CD1c-positive myeloid dendritic cell (primary cell): Measurements from ENCODE around the gene SMARCE1.

Experiments
- DNase-seq: peaks from one replicate; pipeline ENCODE4 v3.0.0-alpha.2; 2016; ENCODE audit errors: extremely low spot score

SMARCE1 gene

GRCh38 chr17:40582328-40582901 is 65.2 kb downstream of the SMARCE1 start:
- DNase-seq, result peak; percentile 38

GRCh38 chr17:40580140-40580539 is 67.5 kb downstream of the SMARCE1 start:
- no peak for DNase-seq

DNA sequence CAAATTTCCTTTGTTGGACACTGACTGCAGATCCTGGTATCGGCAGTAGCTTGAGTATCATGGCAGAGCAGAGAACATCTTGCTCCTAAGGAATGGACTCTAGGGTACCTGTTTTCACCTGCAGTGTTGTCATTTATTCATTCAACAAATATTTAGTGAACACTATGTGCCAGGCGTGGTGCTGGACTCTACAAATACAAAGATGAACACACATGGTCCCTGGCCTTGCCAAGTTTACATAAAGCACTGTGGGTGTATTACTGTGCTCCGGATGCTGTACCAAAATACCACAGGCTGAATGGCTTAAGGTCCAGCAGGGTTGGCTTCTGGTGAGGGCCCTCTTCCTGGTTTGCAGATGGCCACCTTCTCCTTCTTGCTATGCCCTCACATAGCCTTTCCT is 68.1 kb downstream of the SMARCE1 start:
- DNase-seq, result no peak

DNA sequence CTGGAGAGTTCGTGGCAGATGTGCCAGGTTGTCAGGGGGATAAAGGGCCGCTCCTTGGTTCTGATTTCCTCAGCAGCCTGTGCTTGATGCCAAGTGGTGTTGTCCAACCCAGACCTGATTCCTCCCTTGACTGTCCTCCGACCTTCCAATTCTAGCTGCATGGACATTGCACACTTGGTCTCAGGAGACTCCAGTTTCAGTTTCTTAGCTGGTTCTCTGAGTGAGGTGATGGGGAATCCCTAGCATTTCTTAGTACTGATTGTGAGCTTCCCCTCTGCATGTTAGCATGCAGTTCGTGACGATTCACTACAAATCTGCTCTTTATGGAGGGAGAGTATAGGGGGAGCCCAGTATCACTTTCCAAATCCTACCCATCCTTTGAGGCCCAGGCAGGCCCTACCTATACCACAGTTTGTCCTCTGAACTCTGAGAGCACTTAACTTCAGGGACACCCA is 70.0 kb downstream of the SMARCE1 start:
- DNase-seq, result no peak

- no peak for DNase-seq
These were observed 71.4 kb downstream of the SMARCE1 start for GRCh38 chr17:40576113-40576740.
